IMR-90 (cell line): ENCODE results near the gene EPHX1. TPM values are rescaled to one million over a fixed set of nuclear protein-coding genes. Genes with fewer than 3 reads are reported as not detected.

Experiments
- ATAC-seq: fragments of 200-7000 bp; cut with Tn5 transposase; 2 replicates; pipeline ENCODE4 v1.9.1; 2020; ENCODE audit warnings: low read depth, mild to moderate bottlenecking, moderate library complexity
- BruUV-seq: library from RNA; stranded (reverse); fragments of 400-500 nt; replicated peaks from 2 replicates; lab custom pipeline; 2021; lab: Mats Ljungman, UMichigan
- CTCF ChIA-PET: fragments of 300-600 bp; formaldehyde crosslinking; extraction: SDS; loops from one replicate; lab custom pipeline; 2021; ENCODE audit warnings: antibody characterized with exemption; lab: Yijun Ruan, JAX
- POLR2A ChIA-PET: fragments of 300-600 bp; sonication (Branson Sonifier 250); formaldehyde crosslinking; loops from one replicate; lab custom pipeline; 2022; ENCODE audit warnings: antibody characterized with exemption; ENCODE audit not compliant: unreplicated experiment; lab: Charles Lee
- DNase-seq: peaks from one replicate; pipeline ENCODE4 v3.0.0; 2013
- H2AFZ ChIP-seq: replicated peaks from 2 replicates; pipeline ENCODE3; 2013; ENCODE audit warnings: low read length, mild to moderate bottlenecking; ENCODE audit not compliant: poor library complexity
- H2AK5ac ChIP-seq: 2 replicates; pipeline ENCODE4 v1.6.1; 2013; ENCODE audit warnings: low read depth, low read length, inconsistent platforms
- H2AK9ac ChIP-seq: replicated peaks from 2 replicates; pipeline ENCODE3; 2013; ENCODE audit warnings: mild to moderate bottlenecking, low read depth, low read length, moderate library complexity; ENCODE audit not compliant: poor library complexity
- H2BK120ac ChIP-seq: 2 replicates; pipeline ENCODE4 v1.6.1; 2013; ENCODE audit warnings: low read depth, low read length, inconsistent platforms
- H2BK15ac ChIP-seq: 3 replicates; pipeline ENCODE4 v1.6.1; 2013; ENCODE audit warnings: low read depth, low read length, inconsistent platforms
- H2BK20ac ChIP-seq: 2 replicates; pipeline ENCODE4 v1.6.1; 2013; ENCODE audit warnings: low read depth, mild to moderate bottlenecking, inconsistent platforms, low read length, moderate library complexity
- H2BK5ac ChIP-seq: 2 replicates; pipeline ENCODE4 v1.6.1; 2013; ENCODE audit warnings: mild to moderate bottlenecking, low read depth, low read length, inconsistent platforms; ENCODE audit not compliant: poor library complexity, severe bottlenecking
- H3K14ac ChIP-seq: replicated peaks from 2 replicates; pipeline ENCODE4 v1.6.1; 2013; ENCODE audit warnings: low read depth, low read length, inconsistent platforms
- H3K18ac ChIP-seq: 2 replicates; pipeline ENCODE4 v1.6.1; 2013; ENCODE audit warnings: low read depth, low read length, control low read depth
- H3K23ac ChIP-seq: 2 replicates; pipeline ENCODE4 v1.6.1; 2013; ENCODE audit warnings: low read depth, low read length, inconsistent platforms
- H3K27ac ChIP-seq: 2 replicates; pipeline ENCODE4 v1.5.1; 2013; ENCODE audit warnings: mild to moderate bottlenecking, control low read depth, low read length; ENCODE audit not compliant: insufficient read depth
- H3K27me3 ChIP-seq: 2 replicates; pipeline ENCODE4 v1.6.1; 2013; ENCODE audit warnings: low read length; ENCODE audit not compliant: control insufficient read depth, insufficient read depth
- H3K36me3 ChIP-seq: 2 replicates; pipeline ENCODE4 v1.6.1; 2013; ENCODE audit warnings: low read length, mixed read lengths; ENCODE audit not compliant: control insufficient read depth, insufficient read depth
- H3K4ac ChIP-seq: 2 replicates; pipeline ENCODE4 v1.6.1; 2013; ENCODE audit warnings: low read depth, low read length, inconsistent platforms
- H3K4me1 ChIP-seq: 2 replicates; pipeline ENCODE4 v1.6.1; 2013; ENCODE audit warnings: low read length, mixed read lengths; ENCODE audit not compliant: control insufficient read depth, insufficient read depth
- H3K4me2 ChIP-seq: 2 replicates; pipeline ENCODE4 v1.6.1; 2013; ENCODE audit warnings: low read depth, mild to moderate bottlenecking, control low read depth, low read length, moderate library complexity
- H3K4me3 ChIP-seq: 2 replicates; pipeline ENCODE4 v1.5.1; 2013; ENCODE audit warnings: low read depth, mild to moderate bottlenecking, control low read depth, low read length, moderate library complexity; ENCODE audit not compliant: insufficient read depth
- H3K56ac ChIP-seq: 2 replicates; pipeline ENCODE4 v1.6.1; 2013; ENCODE audit warnings: low read length, inconsistent platforms; ENCODE audit not compliant: insufficient read depth; ENCODE audit errors: extremely low read depth
- H3K79me1 ChIP-seq, 2 experiments: 2 replicates each; pipeline ENCODE4 v1.6.1; 2013; ENCODE audit warnings: low read length in 2 of 2, inconsistent platforms in 1 of 2, low read depth in 1 of 2
- H3K9ac ChIP-seq: 2 replicates; pipeline ENCODE4 v1.6.1; 2013; ENCODE audit warnings: low read depth, low read length, control low read depth
- H3K9me1 ChIP-seq: 2 replicates; pipeline ENCODE4 v1.6.1; 2013; ENCODE audit warnings: low read length, inconsistent platforms; ENCODE audit not compliant: insufficient read depth
- H3K9me3 ChIP-seq: 2 replicates; pipeline ENCODE4 v1.6.1; 2013; ENCODE audit warnings: low read length; ENCODE audit not compliant: control insufficient read depth, insufficient read depth
- H4K20me1 ChIP-seq: 2 replicates; pipeline ENCODE4 v1.6.1; 2013; ENCODE audit warnings: low read length, inconsistent platforms; ENCODE audit not compliant: insufficient read depth
- H4K5ac ChIP-seq: 2 replicates; pipeline ENCODE4 v1.6.1; 2013; ENCODE audit warnings: mild to moderate bottlenecking, low read depth, low read length, control low read depth
- H4K8ac ChIP-seq, 2 experiments: 2 replicates each; pipeline ENCODE4 v1.6.1; 2013; ENCODE audit warnings: low read depth in 2 of 2, low read length in 2 of 2, control low read depth in 1 of 2, inconsistent platforms in 1 of 2
- H4K91ac ChIP-seq: 2 replicates; pipeline ENCODE4 v1.6.1; 2013; ENCODE audit warnings: low read depth, low read length, inconsistent platforms; ENCODE audit not compliant: insufficient read depth
- BHLHE40 ChIP-seq: fragments of 150-350 bp; IDR thresholded peaks from 2 replicates; pipeline ENCODE4 v1.6.1; 2016; ENCODE audit warnings: mild to moderate bottlenecking, low read depth, low read length
- ELK1 ChIP-seq: fragments of 150-350 bp; IDR thresholded peaks from 2 replicates; pipeline ENCODE4 v1.6.1; 2016; ENCODE audit warnings: low read depth, mild to moderate bottlenecking, low read length, moderate library complexity, borderline replicate concordance
- WGBS, 2 experiments: methylation state at CpG; one replicate each; pipeline versions ENCODE4 v1.1.5 to v1.1.7; 2013; ENCODE audit warnings: missing lambda C conversion rate in 2 of 2; ENCODE audit not compliant: insufficient read length in 1 of 2; ENCODE audit errors: extremely low coverage in 2 of 2; 5-methylcytosine and 5-hydroxymethylcytosine counted together
- dilution Hi-C: fragments of 300-500 bp; cut with HindIII; formaldehyde crosslinking; loops from one replicate; pipeline ENCODE4 v1.14.3; 2018; ENCODE audit warnings: low sequenced_read_pairs; ENCODE audit not compliant: unreplicated experiment
- in situ Hi-C: fragments of 300-500 bp; cut with MboI; formaldehyde crosslinking; loops from 3 replicates; pipeline ENCODE4 v1.14.3; 2019; ENCODE audit warnings: low sequenced_read_pairs, inconsistent platforms, mixed read lengths
- intact Hi-C: fragments of 100-400 bp; cut with micrococcal nuclease; formaldehyde crosslinking; loops from 2 replicates; pipeline ENCODE4 v1.10.0; 2022
- polyA plus RNA-seq, 3 experiments: library from polyadenylated mRNA; depleted of rRNA; stranded (reverse); fragments of >200 nt; gene quantifications; 2 replicates each; pipeline ENCODE4 v1.2.3, GENCODE V29; 2012; ENCODE audit warnings: low replicate concordance in 1 of 3
- total RNA-seq: library from RNA; depleted of rRNA; stranded (reverse); fragments of >200 nt; gene quantifications from 2 replicates; pipeline ENCODE4 v1.2.3, GENCODE V29; 2012

EPHX1 gene
- total and polyA plus RNA-seq, 2 of the 4 experiments (the other 2 are of a cell fraction): 20.3 to 46.3 TPM

- Histone ChIP-seq H3K79me1 (peaks cover 0 to 16% of the 10 kb centered on the region in 2 experiments; a peak in 1 of 4 replicates), H3K4me1 (peaks cover 7% of the 10 kb centered on the region), H3K27ac (no peak overlapping the region), H2BK15ac (no peak overlapping the region), H3K36me3 (peaks cover 2% of the 10 kb centered on the region; the same call in 1 of the 2 replicates), H3K23ac (no peak overlapping the region), H2AK5ac (no peak overlapping the region), H3K9me3 (no peaks in the 10 kb centered on the region), H2AFZ (no peak overlapping the region), H3K14ac (no peak overlapping the region), H3K9ac (no peak overlapping the region), H3K4ac (no peak overlapping the region), H2BK20ac (no peak overlapping the region), H3K9me1 (peaks cover 9% of the 10 kb centered on the region; the same call in 1 of the 2 replicates), H4K5ac (no peak overlapping the region), H2BK120ac (no peak overlapping the region), H2AK9ac (no peak overlapping the region), H3K4me2 (no peak overlapping the region), H3K56ac (no peak overlapping the region), H3K27me3 (no peaks in the 10 kb centered on the region), H4K20me1 (peaks cover 12% of the 10 kb centered on the region; the same call in 1 of the 2 replicates), H4K91ac (no peak overlapping the region), H3K4me3 (no peak overlapping the region), H3K18ac (no peak overlapping the region), H4K8ac (no peak overlapping the region), H2BK5ac (no peak overlapping the region)
- intact Hi-C loops: loop anchor here (5.0 kb wide), 1 partner anchor 71 kb away; no protein-coding TSS in a partner anchor
- no peak for ATAC-seq
- in situ Hi-C loops: loop anchor here (5.0 kb wide), 1 partner anchor 299 kb away; no protein-coding TSS in a partner anchor
- BruUV-seq: no TSS peak
- no CpG with 5 or more reads among the region's 4 CpGs for WGBS, 2 experiments
- TF ChIP-seq ELK1 (no peak), BHLHE40 (no peak)
- dilution Hi-C loops: no loop called here
- POLR2A ChIA-PET: no interaction called here
- CTCF ChIA-PET: interaction anchor here (1.0 to 1.2 kb wide), 2 partner anchors 135 to 302 kb away, joined by 3 read pairs; no protein-coding TSS in a partner anchor
- DNase-seq: no peak
These were observed 33.6 kb upstream of the EPHX1 start for GRCh38 chr1:225776294-225776693.
